Fibroblast of mammary gland (primary cell): ENCODE results near the gene MIPEP.

ENCODE experiments used
- DNase-seq: peaks from one replicate; pipeline ENCODE4 v3.0.0-alpha.2; 2010; ENCODE audit warnings: low read depth
- H3K4me3 ChIP-seq: 2 replicates; pipeline ENCODE4 v1.5.1; 2011; ENCODE audit warnings: low read depth, mild to moderate bottlenecking, low read length, moderate library complexity; ENCODE audit not compliant: control insufficient read depth
- TF ChIP-seq, protein P1 (sequence below): conservative IDR thresholded peaks from 2 replicates; pipeline ENCODE4 v1.5.1; 2011; ENCODE audit warnings: low read depth, low read length, inconsistent platforms; ENCODE audit not compliant: control insufficient read depth, insufficient read depth

MIPEP gene

DNA sequence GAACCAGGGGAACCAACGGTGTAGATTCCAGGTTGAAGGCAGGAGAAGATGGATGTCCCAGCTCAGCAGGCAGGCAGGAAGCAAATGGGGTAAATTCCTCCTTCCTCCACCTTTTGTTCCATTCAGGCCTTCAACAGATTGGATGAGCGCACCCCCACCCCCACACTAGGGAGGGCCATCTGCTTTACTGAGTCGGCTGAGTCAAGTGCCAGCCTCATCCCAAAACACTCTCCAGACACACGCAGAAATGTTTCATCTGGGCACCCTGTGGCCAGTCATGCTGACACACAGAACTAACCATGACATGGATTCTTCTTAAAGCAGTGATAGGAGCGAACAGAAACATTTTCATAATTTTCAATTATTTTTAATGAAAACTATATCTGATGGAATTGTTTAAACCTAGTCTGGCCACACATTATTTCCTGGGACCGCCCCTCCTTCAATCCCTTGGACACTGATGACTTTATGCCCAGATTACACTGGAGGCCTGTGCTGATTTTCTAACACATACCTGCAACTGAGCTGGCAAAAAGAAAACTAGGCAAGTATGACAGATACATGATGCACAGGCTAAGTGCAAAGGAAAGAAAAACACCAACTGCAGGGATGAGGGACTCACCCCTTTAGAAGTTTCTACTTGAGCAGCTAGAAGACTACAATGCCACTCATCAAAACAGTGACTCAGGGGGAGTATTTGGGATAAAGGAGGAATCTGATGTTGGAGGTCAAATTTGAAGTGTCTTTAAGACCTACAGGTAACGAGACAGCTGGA lies 164.8 kb downstream of the MIPEP start:
- TF ChIP-seq, protein P1, sequence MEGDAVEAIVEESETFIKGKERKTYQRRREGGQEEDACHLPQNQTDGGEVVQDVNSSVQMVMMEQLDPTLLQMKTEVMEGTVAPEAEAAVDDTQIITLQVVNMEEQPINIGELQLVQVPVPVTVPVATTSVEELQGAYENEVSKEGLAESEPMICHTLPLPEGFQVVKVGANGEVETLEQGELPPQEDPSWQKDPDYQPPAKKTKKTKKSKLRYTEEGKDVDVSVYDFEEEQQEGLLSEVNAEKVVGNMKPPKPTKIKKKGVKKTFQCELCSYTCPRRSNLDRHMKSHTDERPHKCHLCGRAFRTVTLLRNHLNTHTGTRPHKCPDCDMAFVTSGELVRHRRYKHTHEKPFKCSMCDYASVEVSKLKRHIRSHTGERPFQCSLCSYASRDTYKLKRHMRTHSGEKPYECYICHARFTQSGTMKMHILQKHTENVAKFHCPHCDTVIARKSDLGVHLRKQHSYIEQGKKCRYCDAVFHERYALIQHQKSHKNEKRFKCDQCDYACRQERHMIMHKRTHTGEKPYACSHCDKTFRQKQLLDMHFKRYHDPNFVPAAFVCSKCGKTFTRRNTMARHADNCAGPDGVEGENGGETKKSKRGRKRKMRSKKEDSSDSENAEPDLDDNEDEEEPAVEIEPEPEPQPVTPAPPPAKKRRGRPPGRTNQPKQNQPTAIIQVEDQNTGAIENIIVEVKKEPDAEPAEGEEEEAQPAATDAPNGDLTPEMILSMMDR: no peak
- H3K4me3 ChIP-seq: no peak overlapping the region
- peak; percentile 74 for DNase-seq

DNA sequence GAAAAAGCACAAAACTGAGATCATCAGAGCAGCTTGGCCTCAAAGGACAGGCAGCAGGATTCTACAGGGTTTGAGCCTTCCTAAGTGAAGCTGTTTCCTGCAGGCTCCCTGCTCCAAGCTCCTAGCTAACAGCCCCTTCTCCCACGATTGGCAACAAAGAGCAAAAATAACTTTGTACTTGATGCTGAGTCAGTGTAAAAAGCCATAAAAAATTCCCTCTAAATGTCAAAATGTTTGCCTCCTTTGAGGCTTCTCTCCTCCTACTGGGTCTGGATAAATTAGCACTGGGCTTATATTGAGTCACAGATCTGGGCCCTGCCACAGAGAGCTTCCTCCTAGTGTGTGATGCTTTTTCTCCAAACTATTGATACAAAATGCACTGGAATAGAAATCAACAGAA lies 165.7 kb downstream of the MIPEP start:
- TF ChIP-seq, protein P1: peak; percentile 13
- no peak overlapping the region for H3K4me3 ChIP-seq
- peak; percentile 85 for DNase-seq

DNA sequence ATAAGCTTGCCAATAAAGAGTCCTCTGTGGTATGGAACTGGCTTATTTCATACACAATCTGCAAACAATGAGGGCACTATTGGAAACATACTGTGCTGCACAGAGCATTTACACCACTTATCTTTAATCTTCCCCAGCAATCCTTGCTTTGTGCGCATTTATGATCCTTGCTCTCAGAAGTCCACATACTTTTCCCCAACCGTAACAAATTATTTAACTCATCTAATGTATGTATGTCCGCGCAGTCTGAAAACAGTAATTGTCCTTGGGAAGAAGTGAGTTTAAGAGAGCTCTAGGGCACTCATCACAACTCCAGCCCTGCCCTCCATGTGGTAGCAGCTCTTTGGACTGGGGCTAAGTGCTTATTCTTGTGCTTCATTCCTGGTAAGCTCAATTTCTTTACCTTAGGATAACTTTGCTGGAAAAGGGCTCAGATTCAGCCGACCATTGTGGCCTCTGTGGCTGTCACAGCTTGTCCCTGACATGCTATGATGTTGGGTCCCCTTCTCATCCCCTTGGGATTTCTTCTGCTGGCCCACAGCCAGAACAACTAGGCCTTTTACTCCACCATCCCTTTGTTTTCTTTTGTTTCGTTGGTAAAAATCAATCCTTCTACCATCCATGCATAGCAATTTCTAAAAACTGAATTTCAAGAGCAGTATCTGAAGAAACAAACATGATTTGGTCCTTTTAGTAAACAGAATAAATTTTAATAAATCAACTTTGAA lies 166.3 kb downstream of the MIPEP start:
- TF ChIP-seq, protein P1: no peak
- H3K4me3 ChIP-seq: no peak overlapping the region
- DNase-seq: no peak

DNA sequence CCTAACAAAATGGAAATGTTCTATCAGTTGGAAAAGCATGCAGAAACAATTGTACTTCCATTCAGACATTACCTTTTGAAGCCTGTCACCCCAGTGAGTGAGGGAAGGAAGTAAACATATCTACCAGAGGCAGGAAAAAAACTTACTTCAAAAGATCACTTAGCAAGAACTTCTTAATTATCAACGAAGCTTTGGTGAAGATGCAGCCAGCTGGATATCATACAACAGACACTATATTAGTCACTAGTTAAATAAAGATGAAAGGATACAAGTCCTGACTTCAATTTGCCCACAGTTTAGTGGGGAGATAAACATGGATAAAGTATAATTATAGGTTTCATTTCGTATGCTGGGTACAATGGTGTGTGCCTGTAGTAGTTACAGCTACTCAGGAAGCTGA lies 170.2 kb downstream of the MIPEP start:
- TF ChIP-seq, protein P1: no peak
- peak; percentile 34 for DNase-seq
- no peak overlapping the region for H3K4me3 ChIP-seq

DNA sequence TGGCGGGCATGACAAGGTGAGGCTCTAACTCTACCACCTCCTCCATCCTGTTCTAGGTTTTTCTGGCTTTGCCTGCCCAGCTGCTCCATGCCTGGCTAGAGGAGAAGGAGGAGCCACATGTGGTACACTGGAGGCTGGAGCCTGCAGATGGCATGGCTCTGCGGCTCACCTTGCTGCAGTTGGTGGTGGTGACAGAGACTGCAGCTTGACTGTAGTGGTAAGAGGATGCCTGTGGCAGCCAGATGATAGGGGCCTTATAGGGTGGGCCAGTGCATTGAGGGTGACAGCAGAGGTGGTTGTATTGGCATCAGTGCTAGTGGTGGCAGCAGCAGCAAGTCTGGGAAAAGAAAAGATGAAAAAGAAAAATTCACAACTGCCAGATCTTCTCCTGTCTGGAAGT lies 172.8 kb downstream of the MIPEP start:
- no peak overlapping the region for H3K4me3 ChIP-seq
- no peak for DNase-seq
- TF ChIP-seq, protein P1: no peak

DNA sequence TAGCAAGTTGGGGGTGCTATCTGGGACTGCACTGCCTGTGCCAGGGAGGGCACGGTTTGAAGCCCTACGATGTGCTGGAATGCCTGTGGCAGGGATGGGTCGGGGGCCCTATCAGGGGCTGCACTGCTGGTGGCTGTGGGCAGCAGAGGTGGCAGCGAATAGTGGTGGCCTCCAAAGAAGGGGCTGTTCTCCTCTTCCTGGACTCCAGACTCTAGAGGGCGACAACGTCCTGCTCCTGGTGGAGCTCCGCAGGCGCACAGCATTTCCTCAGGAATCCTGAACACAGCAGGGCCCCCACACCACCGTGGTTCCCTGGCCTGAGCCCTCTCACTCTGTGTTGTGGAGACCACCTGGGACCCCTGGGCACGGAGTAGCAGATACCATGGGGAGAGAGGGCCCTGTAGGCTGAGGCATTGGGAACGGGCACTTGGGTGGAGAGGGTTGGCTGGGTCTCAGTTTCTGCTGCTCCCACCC lies 173.4 kb downstream of the MIPEP start:
- TF ChIP-seq, protein P1: peak; percentile 29
- DNase-seq: no peak
- H3K4me3 ChIP-seq: no peak overlapping the region
